ENCODE results near the gene FXN.
"Not testable (repeated sequence)": the region's sequence is repeated elsewhere in the genome, so short reads cannot be mapped to it uniquely, and the experiment has no call there.

The FXN gene

GRCh38 chr9:69097064-69097463 is 61.5 kb downstream of the FXN start:
- DNase-seq (ENCODE audit: low read depth, low spot score), result no peak
- H3K27ac ChIP-seq (ENCODE audit: low read length), result no peak overlapping the region

GRCh38 chr9:69097923-69098593 is 62.5 kb downstream of the FXN start:
- H3K4me1 ChIP-seq (ENCODE audit: control insufficient read depth, insufficient read depth, low read length), result no peaks in the 10 kb centered on the region
- no CpG with 5 or more reads among the region's 5 CpGs for WGBS (ENCODE audit: insufficient coverage, insufficient read length)
- no peak overlapping the region for H3K27ac ChIP-seq (ENCODE audit: low read length)

More at GRCh38 chr9:69097064-69097463, 61.5 kb downstream of the FXN start:
- no CpG with 5 or more reads among the region's 4 CpGs for WGBS (ENCODE audit: insufficient coverage, insufficient read length)
- Histone ChIP-seq H3K4me3 (ENCODE audit: low read length) (no peak overlapping the region), H3K9me3 (ENCODE audit: control insufficient read depth, insufficient read depth, low read length) (no peaks in the 10 kb centered on the region), H3K36me3 (ENCODE audit: control insufficient read depth, insufficient read depth, low read length) (no peaks in the 10 kb centered on the region), H3K27me3 (ENCODE audit: control insufficient read depth, insufficient read depth, low read length) (no peaks in the 10 kb centered on the region), H3K4me1 (ENCODE audit: control insufficient read depth, insufficient read depth, low read length) (no peaks in the 10 kb centered on the region)

GRCh38 chr9:69103348-69103996 is 67.9 kb downstream of the FXN start:
- H3K27me3 ChIP-seq (ENCODE audit: control insufficient read depth, insufficient read depth, low read length); H3K9me3 ChIP-seq (ENCODE audit: control insufficient read depth, insufficient read depth, low read length); H3K36me3 ChIP-seq (ENCODE audit: control insufficient read depth, insufficient read depth, low read length); H3K4me1 ChIP-seq (ENCODE audit: control insufficient read depth, insufficient read depth, low read length); H3K27ac ChIP-seq (ENCODE audit: low read length); H3K4me3 ChIP-seq (ENCODE audit: low read length); DNase-seq (ENCODE audit: low read depth, low spot score): not testable (repeated sequence)
- WGBS (ENCODE audit: insufficient coverage, insufficient read length), result no CpG with 5 or more reads among the region's 7 CpGs

More at GRCh38 chr9:69097923-69098593, 62.5 kb downstream of the FXN start:
- Histone ChIP-seq H3K36me3 (ENCODE audit: control insufficient read depth, insufficient read depth, low read length) (no peaks in the 10 kb centered on the region), H3K9me3 (ENCODE audit: control insufficient read depth, insufficient read depth, low read length) (no peaks in the 10 kb centered on the region), H3K4me3 (ENCODE audit: low read length) (no peak overlapping the region), H3K27me3 (ENCODE audit: control insufficient read depth, insufficient read depth, low read length) (no peaks in the 10 kb centered on the region)
- no peak for DNase-seq (ENCODE audit: low read depth, low spot score)

- H3K4me1 ChIP-seq (ENCODE audit: control insufficient read depth, insufficient read depth, low read length), result no peaks in the 10 kb centered on the region
- WGBS (ENCODE audit: insufficient coverage, insufficient read length), result no CpG with 5 or more reads among the region's 2 CpGs
- no peaks in the 10 kb centered on the region for H3K36me3 ChIP-seq (ENCODE audit: control insufficient read depth, insufficient read depth, low read length)
- no peaks in the 10 kb centered on the region for H3K27me3 ChIP-seq (ENCODE audit: control insufficient read depth, insufficient read depth, low read length)
- H3K4me3 ChIP-seq (ENCODE audit: low read length), result no peak overlapping the region
- no peak overlapping the region for H3K27ac ChIP-seq (ENCODE audit: low read length)
- DNase-seq (ENCODE audit: low read depth, low spot score), result no peak
- H3K9me3 ChIP-seq (ENCODE audit: control insufficient read depth, insufficient read depth, low read length), result no peaks in the 10 kb centered on the region
Observed at GRCh38 chr9:69104830-69105527, 69.4 kb downstream of the FXN start.

- H3K4me1 ChIP-seq (ENCODE audit: control insufficient read depth, insufficient read depth, low read length), result no peaks in the 10 kb centered on the region
- H3K27ac ChIP-seq (ENCODE audit: low read length), result no peak overlapping the region
- no peaks in the 10 kb centered on the region for H3K36me3 ChIP-seq (ENCODE audit: control insufficient read depth, insufficient read depth, low read length)
- no peaks in the 10 kb centered on the region for H3K9me3 ChIP-seq (ENCODE audit: control insufficient read depth, insufficient read depth, low read length)
- no peak for DNase-seq (ENCODE audit: low read depth, low spot score)
- no peak overlapping the region for H3K4me3 ChIP-seq (ENCODE audit: low read length)
- no peaks in the 10 kb centered on the region for H3K27me3 ChIP-seq (ENCODE audit: control insufficient read depth, insufficient read depth, low read length)
- no CpG with 5 or more reads among the region's 3 CpGs for WGBS (ENCODE audit: insufficient coverage, insufficient read length)
Observed at GRCh38 chr9:69107771-69108170, 72.2 kb downstream of the FXN start.

- H3K27ac ChIP-seq (ENCODE audit: low read length); H3K4me3 ChIP-seq (ENCODE audit: low read length): not testable (repeated sequence)
- WGBS (ENCODE audit: insufficient coverage, insufficient read length), result no CpG with 5 or more reads among the region's 14 CpGs
Observed at GRCh38 chr9:69108706-69109105, 73.2 kb downstream of the FXN start.

GRCh38 chr9:69109152-69109551 is 73.6 kb downstream of the FXN start:
- Histone ChIP-seq H3K4me1 (ENCODE audit: control insufficient read depth, insufficient read depth, low read length) (no peaks in the 10 kb centered on the region), H3K27me3 (ENCODE audit: control insufficient read depth, insufficient read depth, low read length) (no peaks in the 10 kb centered on the region), H3K9me3 (ENCODE audit: control insufficient read depth, insufficient read depth, low read length) (no peaks in the 10 kb centered on the region), H3K36me3 (ENCODE audit: control insufficient read depth, insufficient read depth, low read length) (no peaks in the 10 kb centered on the region), H3K27ac (ENCODE audit: low read length) (no peak overlapping the region), H3K4me3 (ENCODE audit: low read length) (no peak overlapping the region)
- WGBS (ENCODE audit: insufficient coverage, insufficient read length), result no CpG with 5 or more reads among the region's 4 CpGs
- no peak for DNase-seq (ENCODE audit: low read depth, low spot score)

More at GRCh38 chr9:69108706-69109105, 73.2 kb downstream of the FXN start:
- DNase-seq (ENCODE audit: low read depth, low spot score); H3K36me3 ChIP-seq (ENCODE audit: control insufficient read depth, insufficient read depth, low read length); H3K9me3 ChIP-seq (ENCODE audit: control insufficient read depth, insufficient read depth, low read length); H3K4me1 ChIP-seq (ENCODE audit: control insufficient read depth, insufficient read depth, low read length); H3K27me3 ChIP-seq (ENCODE audit: control insufficient read depth, insufficient read depth, low read length): not testable (repeated sequence)

- H3K9me3 ChIP-seq (ENCODE audit: control insufficient read depth, insufficient read depth, low read length); H3K4me1 ChIP-seq (ENCODE audit: control insufficient read depth, insufficient read depth, low read length); H3K27me3 ChIP-seq (ENCODE audit: control insufficient read depth, insufficient read depth, low read length); H3K36me3 ChIP-seq (ENCODE audit: control insufficient read depth, insufficient read depth, low read length); H3K27ac ChIP-seq (ENCODE audit: low read length); DNase-seq (ENCODE audit: low read depth, low spot score); H3K4me3 ChIP-seq (ENCODE audit: low read length): not testable (repeated sequence)
- WGBS (ENCODE audit: insufficient coverage, insufficient read length), result no CpG with 5 or more reads among the region's 17 CpGs
Observed at GRCh38 chr9:69112646-69113045, 77.1 kb downstream of the FXN start.

GRCh38 chr9:69115621-69116020 is 80.1 kb downstream of the FXN start:
- no peak for DNase-seq (ENCODE audit: low read depth, low spot score)
- WGBS (ENCODE audit: insufficient coverage, insufficient read length), result no CpG with 5 or more reads among the region's 1 CpG
- Histone ChIP-seq H3K9me3 (ENCODE audit: control insufficient read depth, insufficient read depth, low read length) (no peaks in the 10 kb centered on the region), H3K4me3 (ENCODE audit: low read length) (no peak overlapping the region), H3K27me3 (ENCODE audit: control insufficient read depth, insufficient read depth, low read length) (no peaks in the 10 kb centered on the region), H3K4me1 (ENCODE audit: control insufficient read depth, insufficient read depth, low read length) (peaks cover 3% of the 10 kb centered on the region; the same call in 1 of the 2 replicates), H3K36me3 (ENCODE audit: control insufficient read depth, insufficient read depth, low read length) (no peaks in the 10 kb centered on the region), H3K27ac (ENCODE audit: low read length) (no peak overlapping the region)

GRCh38 chr9:69118656-69119055 is 83.1 kb downstream of the FXN start:
- Histone ChIP-seq H3K27me3 (ENCODE audit: control insufficient read depth, insufficient read depth, low read length) (no peaks in the 10 kb centered on the region), H3K4me1 (ENCODE audit: control insufficient read depth, insufficient read depth, low read length) (peaks cover 5% of the 10 kb centered on the region; the same call in 1 of the 2 replicates), H3K36me3 (ENCODE audit: control insufficient read depth, insufficient read depth, low read length) (no peaks in the 10 kb centered on the region), H3K27ac (ENCODE audit: low read length) (no peak overlapping the region), H3K9me3 (ENCODE audit: control insufficient read depth, insufficient read depth, low read length) (no peaks in the 10 kb centered on the region), H3K4me3 (ENCODE audit: low read length) (no peak overlapping the region)
- WGBS (ENCODE audit: insufficient coverage, insufficient read length), result no CpG with 5 or more reads among the region's 11 CpGs
- DNase-seq (ENCODE audit: low read depth, low spot score), result no peak
